Gastroesophageal sphincter (tissue), 3 donors: ENCODE data around the gene PEPD.

Source experiments
- POLR2A ChIP-seq, 2 donors: fragments of 450-650 bp; IDR thresholded peaks; one replicate each; pipeline ENCODE4 v1.6.1; 2017; ENCODE audit warnings: antibody characterized with exemption in 2 of 2, mild to moderate bottlenecking in 2 of 2, moderate library complexity in 1 of 2
- TF ChIP-seq, protein P1 (sequence below), 4 experiments: fragments of 200-600 bp in 2 of 4; fragments of 450-650 bp in 2 of 4; sonication (generic) in 1 of 4; IDR thresholded peaks; one replicate each; pipeline ENCODE4 v1.5.1; 2017 to 2019; ENCODE audit warnings: antibody characterized with exemption in 4 of 4, mild to moderate bottlenecking in 2 of 4, moderate library complexity in 2 of 4

DNA sequence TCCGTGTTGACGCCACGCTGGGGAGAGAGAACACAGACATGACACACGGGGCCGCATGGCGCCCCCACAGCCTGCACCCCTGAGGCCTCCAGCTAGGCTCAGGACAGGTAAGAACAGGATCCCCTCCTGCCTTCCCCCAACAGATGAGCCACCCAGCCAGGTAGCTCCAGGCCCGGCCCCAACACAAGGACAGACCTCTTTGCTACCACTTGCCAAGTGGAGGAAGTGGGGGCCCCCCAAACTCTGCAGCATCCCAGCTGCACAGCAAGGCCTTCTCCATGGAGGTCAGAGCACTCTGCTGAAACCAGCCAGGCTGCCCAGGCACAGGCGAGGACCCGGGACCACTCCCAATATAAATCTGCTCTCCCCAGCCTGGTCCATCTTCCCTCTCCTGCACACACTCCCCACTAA is 31.5 kb downstream of the PEPD start:
- TF ChIP-seq, protein P1, sequence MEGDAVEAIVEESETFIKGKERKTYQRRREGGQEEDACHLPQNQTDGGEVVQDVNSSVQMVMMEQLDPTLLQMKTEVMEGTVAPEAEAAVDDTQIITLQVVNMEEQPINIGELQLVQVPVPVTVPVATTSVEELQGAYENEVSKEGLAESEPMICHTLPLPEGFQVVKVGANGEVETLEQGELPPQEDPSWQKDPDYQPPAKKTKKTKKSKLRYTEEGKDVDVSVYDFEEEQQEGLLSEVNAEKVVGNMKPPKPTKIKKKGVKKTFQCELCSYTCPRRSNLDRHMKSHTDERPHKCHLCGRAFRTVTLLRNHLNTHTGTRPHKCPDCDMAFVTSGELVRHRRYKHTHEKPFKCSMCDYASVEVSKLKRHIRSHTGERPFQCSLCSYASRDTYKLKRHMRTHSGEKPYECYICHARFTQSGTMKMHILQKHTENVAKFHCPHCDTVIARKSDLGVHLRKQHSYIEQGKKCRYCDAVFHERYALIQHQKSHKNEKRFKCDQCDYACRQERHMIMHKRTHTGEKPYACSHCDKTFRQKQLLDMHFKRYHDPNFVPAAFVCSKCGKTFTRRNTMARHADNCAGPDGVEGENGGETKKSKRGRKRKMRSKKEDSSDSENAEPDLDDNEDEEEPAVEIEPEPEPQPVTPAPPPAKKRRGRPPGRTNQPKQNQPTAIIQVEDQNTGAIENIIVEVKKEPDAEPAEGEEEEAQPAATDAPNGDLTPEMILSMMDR (IDR thresholded peaks at IDR 0.05) = no peak
- TF ChIP-seq POLR2A (IDR thresholded peaks at IDR 0.05) = no peak
